Thoracic aorta (tissue), 2 donors: Measurements from ENCODE around the gene CDCA4. TPM values are rescaled to one million over a fixed set of nuclear protein-coding genes. Genes with fewer than 3 reads are reported as not detected.

Experiments used
- ATAC-seq: fragments of 150-250 bp; one replicate; pipeline ENCODE4 v1.8.0; 2017; ENCODE audit warnings: low read depth; ENCODE audit not compliant: insufficient number of reproducible peaks, low FRiP score
- DNase-seq: peaks from one replicate; pipeline ENCODE4 v3.0.0-alpha.2; 2020; ENCODE audit warnings: low spot score
- H3K27ac ChIP-seq, 2 donors: fragments of 200-600 bp; sonication (generic); 1 replicate in 1 of 2; 2 replicates in 1 of 2; pipeline ENCODE4 v1.5.1; 2016; ENCODE audit warnings: mild to moderate bottlenecking in 2 of 2, moderate library complexity in 2 of 2
- H3K27me3 ChIP-seq: fragments of 200-600 bp; sonication (generic); replicated peaks from 2 replicates; pipeline ENCODE4 v1.6.0; 2016; ENCODE audit warnings: mild to moderate bottlenecking; ENCODE audit not compliant: insufficient read depth
- H3K36me3 ChIP-seq: fragments of 200-600 bp; sonication (generic); one replicate; pipeline ENCODE4 v1.5.1; 2016
- H3K4me1 ChIP-seq, 2 donors: fragments of 200-600 bp; sonication (generic); 1 replicate in 1 of 2; 2 replicates in 1 of 2; pipeline versions ENCODE4 v1.5.1 to v1.6.0; 2016; ENCODE audit warnings: low read depth in 2 of 2, mild to moderate bottlenecking in 1 of 2; ENCODE audit not compliant: control insufficient read depth in 1 of 2
- H3K4me3 ChIP-seq: fragments of 200-600 bp; sonication (generic); 2 replicates; pipeline ENCODE4 v1.5.1; 2016; ENCODE audit warnings: mild to moderate bottlenecking
- H3K9me3 ChIP-seq: fragments of 200-600 bp; sonication (generic); 2 replicates; pipeline ENCODE4 v1.5.1; 2016
- CTCF ChIP-seq: fragments of 200-600 bp; sonication (generic); IDR thresholded peaks from one replicate; pipeline ENCODE4 v1.5.1; 2019; ENCODE audit warnings: antibody characterized with exemption
- total RNA-seq, 2 donors: library from RNA; depleted of rRNA; stranded (reverse); fragments of >200 nt; gene quantifications; one replicate each; pipeline versions ENCODE4 v1.1.0 to v1.2.3, GENCODE V29; 2016

CDCA4 gene
- total RNA-seq, 2 donors from 2014 or later, result 1.6 to 6.5 TPM

- H3K27me3 ChIP-seq, result no peaks in the 10 kb centered on the region
- no peaks in the 10 kb centered on the region for H3K9me3 ChIP-seq
- H3K4me3 ChIP-seq, result no peak overlapping the region
- no peak for ATAC-seq
- H3K36me3 ChIP-seq, result no peaks in the 10 kb centered on the region
- TF ChIP-seq CTCF, result no peak
- H3K27ac ChIP-seq, result no peak overlapping the region
- DNase-seq, result no peak
- peaks cover 0 to 22% of the 10 kb centered on the region in 2 donors for H3K4me1 ChIP-seq
Observed at GRCh38 chr14:105026033-105026785, 5.3 kb upstream of the CDCA4 start.

GRCh38 chr14:105025429-105025828 is 4.5 kb upstream of the CDCA4 start:
- ATAC-seq, result no peak
- DNase-seq, result no peak
- TF ChIP-seq CTCF, result no peak
- H3K27me3 ChIP-seq, result no peaks in the 10 kb centered on the region
- no peak overlapping the region for H3K4me3 ChIP-seq
- no peak overlapping the region for H3K27ac ChIP-seq
- no peaks in the 10 kb centered on the region for H3K36me3 ChIP-seq
- H3K9me3 ChIP-seq, result no peaks in the 10 kb centered on the region
- peaks cover 0 to 24% of the 10 kb centered on the region in 2 donors for H3K4me1 ChIP-seq

- Histone ChIP-seq H3K4me3 (no peak overlapping the region), H3K9me3 (no peaks in the 10 kb centered on the region), H3K27ac (no peak overlapping the region), H3K27me3 (no peaks in the 10 kb centered on the region), H3K4me1 (peaks cover 0 to 39% of the 10 kb centered on the region in 2 donors), H3K36me3 (no peaks in the 10 kb centered on the region)
- TF ChIP-seq CTCF, result no peak
- DNase-seq (no peak), ATAC-seq (no peak)
Observed at GRCh38 chr14:105023791-105024480, 3.1 kb upstream of the CDCA4 start.

- Histone ChIP-seq H3K27ac (no peak overlapping the region), H3K36me3 (no peaks in the 10 kb centered on the region), H3K27me3 (no peaks in the 10 kb centered on the region), H3K4me1 (peaks cover 0 to 41% of the 10 kb centered on the region in 2 donors), H3K4me3 (no peak overlapping the region), H3K9me3 (no peaks in the 10 kb centered on the region)
- DNase-seq (no peak), ATAC-seq (no peak)
- TF ChIP-seq CTCF, result no peak
Observed at GRCh38 chr14:105023144-105023543, 2.3 kb upstream of the CDCA4 start.

- DNase-seq, result no peak
- peak overlapping the region; percentile 79 for H3K4me3 ChIP-seq
- no peak overlapping the region for H3K27ac ChIP-seq
Observed at GRCh38 chr14:105022276-105022670, 1.4 kb upstream of the CDCA4 start.

More at GRCh38 chr14:105022276-105022670, 1.4 kb upstream of the CDCA4 start:
- Histone ChIP-seq H3K36me3 (no peaks in the 10 kb centered on the region), H3K9me3 (no peaks in the 10 kb centered on the region), H3K4me1 (peaks cover 0 to 36% of the 10 kb centered on the region in 2 donors), H3K27me3 (no peaks in the 10 kb centered on the region)
- no peak for TF ChIP-seq CTCF
- no peak for ATAC-seq
